Stomach (tissue), 4 donors: ENCODE data around the gene ARL5C.

ENCODE experiments used
- POLR2AphosphoS5 ChIP-seq, 3 donors: sonication (generic); formaldehyde crosslinking; IDR thresholded peaks; one replicate each; pipeline ENCODE4 v1.6.1; 2016; ENCODE audit warnings: antibody characterized with exemption in 3 of 3
- TF ChIP-seq, protein P1 (sequence below), 7 experiments: fragments of 450-650 bp in 4 of 7; fragments of 200-600 bp in 3 of 7; sonication (generic) in 3 of 7; IDR thresholded peaks; one replicate each; pipeline ENCODE4 v1.5.1; 2016 to 2019; ENCODE audit warnings: antibody characterized with exemption in 7 of 7, control low read depth in 2 of 7, mild to moderate bottlenecking in 1 of 7

DNA sequence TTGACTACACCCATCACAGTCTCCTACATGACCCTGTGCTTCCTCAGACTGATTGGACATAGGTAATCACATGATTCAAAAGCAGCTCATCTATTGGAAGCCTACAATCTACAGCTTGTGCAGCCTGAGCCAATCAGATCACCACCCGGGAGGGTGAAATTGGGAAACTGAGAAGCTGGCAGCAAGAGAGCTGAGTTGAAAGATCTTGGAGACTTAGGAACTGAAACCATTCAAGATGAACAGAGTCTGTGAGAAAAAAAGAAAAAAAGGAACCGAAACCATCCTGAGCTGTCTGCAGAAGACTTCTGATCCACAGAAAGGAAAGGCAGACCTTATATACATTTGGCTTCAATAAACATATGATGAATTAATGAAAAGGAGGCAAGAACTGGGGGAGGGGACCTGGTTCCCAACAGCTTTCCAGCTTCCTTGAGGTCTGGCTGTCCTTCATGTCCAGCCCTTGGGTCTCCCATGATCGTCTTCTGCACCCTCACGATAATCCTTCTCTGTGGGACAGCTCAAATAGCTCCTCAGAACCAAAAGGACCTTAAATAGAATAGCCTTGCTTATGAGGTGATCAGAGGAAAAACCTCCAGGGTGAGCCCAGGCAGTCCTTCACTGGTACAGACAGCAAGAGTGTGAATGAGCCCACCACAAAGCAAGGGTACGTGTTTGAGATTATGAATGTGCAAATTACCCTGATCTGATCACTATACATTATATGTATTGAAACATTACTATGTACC is 47.1 kb downstream of the ARL5C start:
- TF ChIP-seq, protein P1, sequence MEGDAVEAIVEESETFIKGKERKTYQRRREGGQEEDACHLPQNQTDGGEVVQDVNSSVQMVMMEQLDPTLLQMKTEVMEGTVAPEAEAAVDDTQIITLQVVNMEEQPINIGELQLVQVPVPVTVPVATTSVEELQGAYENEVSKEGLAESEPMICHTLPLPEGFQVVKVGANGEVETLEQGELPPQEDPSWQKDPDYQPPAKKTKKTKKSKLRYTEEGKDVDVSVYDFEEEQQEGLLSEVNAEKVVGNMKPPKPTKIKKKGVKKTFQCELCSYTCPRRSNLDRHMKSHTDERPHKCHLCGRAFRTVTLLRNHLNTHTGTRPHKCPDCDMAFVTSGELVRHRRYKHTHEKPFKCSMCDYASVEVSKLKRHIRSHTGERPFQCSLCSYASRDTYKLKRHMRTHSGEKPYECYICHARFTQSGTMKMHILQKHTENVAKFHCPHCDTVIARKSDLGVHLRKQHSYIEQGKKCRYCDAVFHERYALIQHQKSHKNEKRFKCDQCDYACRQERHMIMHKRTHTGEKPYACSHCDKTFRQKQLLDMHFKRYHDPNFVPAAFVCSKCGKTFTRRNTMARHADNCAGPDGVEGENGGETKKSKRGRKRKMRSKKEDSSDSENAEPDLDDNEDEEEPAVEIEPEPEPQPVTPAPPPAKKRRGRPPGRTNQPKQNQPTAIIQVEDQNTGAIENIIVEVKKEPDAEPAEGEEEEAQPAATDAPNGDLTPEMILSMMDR (IDR thresholded peaks at IDR 0.05), result no peak
- no peak for TF ChIP-seq POLR2AphosphoS5 (IDR thresholded peaks at IDR 0.05)
